HepG2 (cell line): Measurements from ENCODE around the gene GPC3. TPM values are rescaled to one million over a fixed set of nuclear protein-coding genes. Genes with fewer than 3 reads are reported as not detected.

Experiments
- ATF7-NPFF ChIP-seq: sonication (generic); formaldehyde crosslinking; IDR thresholded peaks from 2 replicates; pipeline ENCODE4 v1.8.1; 2023; ENCODE audit warnings: mild to moderate bottlenecking, low read depth, missing genetic modification reagents, moderate library complexity
- CHD4 ChIP-seq: fragments of 200-600 bp; sonication (generic); IDR thresholded peaks from 2 replicates; pipeline ENCODE4 v1.7.0; 2017; ENCODE audit warnings: mild to moderate bottlenecking, low read length, borderline replicate concordance
- DR1 ChIP-seq: sonication (generic); formaldehyde crosslinking; IDR thresholded peaks from 2 replicates; pipeline ENCODE4 v1.8.0; 2021; ENCODE audit warnings: mild to moderate bottlenecking, missing genetic modification reagents, inconsistent platforms
- DRAP1 ChIP-seq: IDR thresholded peaks from 2 replicates; pipeline ENCODE4 v1.6.1; 2016; ENCODE audit warnings: missing genetic modification reagents, missing compliant biosample characterization
- FOXA1 ChIP-seq, 2 experiments: fragments of 450-650 bp in 1 of 2; sonication (generic) in 1 of 2; formaldehyde crosslinking in 1 of 2; IDR thresholded peaks; 2 replicates each; pipeline versions ENCODE4 v1.4.0 to v1.6.1; 2016 to 2020; ENCODE audit warnings: missing genetic modification reagents in 1 of 2
- HNF4G ChIP-seq, 2 experiments: sonication (generic) in 1 of 2; formaldehyde crosslinking in 1 of 2; IDR thresholded peaks; 2 replicates each; pipeline versions ENCODE4 v1.4.0 to v1.6.1; 2011 to 2020; ENCODE audit warnings: borderline replicate concordance in 2 of 2, low read depth in 2 of 2, mild to moderate bottlenecking in 2 of 2, low read length in 1 of 2, missing genetic modification reagents in 1 of 2, moderate library complexity in 1 of 2
- ISL2 ChIP-seq: sonication (generic); formaldehyde crosslinking; IDR thresholded peaks from 2 replicates; pipeline ENCODE4 v1.5.0; 2020; ENCODE audit warnings: missing genetic modification reagents
- JUN ChIP-seq: sonication (generic); formaldehyde crosslinking; IDR thresholded peaks from 2 replicates; pipeline ENCODE4 v1.4.0; 2020; ENCODE audit warnings: mild to moderate bottlenecking, missing genetic modification reagents
- KDM5B ChIP-seq: sonication (generic); formaldehyde crosslinking; IDR thresholded peaks from 2 replicates; pipeline ENCODE4 v1.4.0; 2020; ENCODE audit warnings: missing genetic modification reagents, mild to moderate bottlenecking, borderline replicate concordance
- MATR3 ChIP-seq: sonication (generic); formaldehyde crosslinking; IDR thresholded peaks from 2 replicates; pipeline ENCODE4 v1.4.0; 2020; ENCODE audit warnings: missing genetic modification reagents
- RCOR2 ChIP-seq: IDR thresholded peaks from 2 replicates; pipeline ENCODE4 v1.6.1; 2016; ENCODE audit warnings: missing biosample characterization, missing genetic modification reagents
- RFX5 ChIP-seq: IDR thresholded peaks from 2 replicates; pipeline ENCODE4 v1.6.1; 2011; ENCODE audit warnings: low read depth, low read length, improper control_type of control experiment
- SETDB1 ChIP-seq: sonication (generic); formaldehyde crosslinking; IDR thresholded peaks from 2 replicates; pipeline ENCODE4 v1.5.1; 2020; ENCODE audit warnings: missing genetic modification reagents, mild to moderate bottlenecking, borderline replicate concordance
- TBP ChIP-seq: sonication (generic); formaldehyde crosslinking; IDR thresholded peaks from 2 replicates; pipeline ENCODE4 v1.5.0; 2020; ENCODE audit warnings: missing genetic modification reagents
- UBTF ChIP-seq: sonication (generic); formaldehyde crosslinking; IDR thresholded peaks from 2 replicates; pipeline ENCODE4 v1.4.0; 2020; ENCODE audit warnings: mild to moderate bottlenecking, missing genetic modification reagents
- ZFP36L2 ChIP-seq: sonication (generic); formaldehyde crosslinking; IDR thresholded peaks from 2 replicates; pipeline ENCODE4 v1.4.0; 2020; ENCODE audit warnings: missing genetic modification reagents
- ZNF225 ChIP-seq: sonication (generic); formaldehyde crosslinking; IDR thresholded peaks from 2 replicates; pipeline ENCODE4 v1.4.0; 2020; ENCODE audit warnings: mild to moderate bottlenecking, missing genetic modification reagents
- ZNF354B ChIP-seq: sonication (generic); formaldehyde crosslinking; IDR thresholded peaks from 2 replicates; pipeline ENCODE4 v1.8.0; 2022; ENCODE audit warnings: mild to moderate bottlenecking, missing genetic modification reagents
- ZNF772 ChIP-seq: sonication (generic); formaldehyde crosslinking; IDR thresholded peaks from 2 replicates; pipeline ENCODE4 v1.5.0; 2020; ENCODE audit warnings: mild to moderate bottlenecking, missing genetic modification reagents
- ZNF773 ChIP-seq: sonication (generic); formaldehyde crosslinking; IDR thresholded peaks from 2 replicates; pipeline ENCODE4 v1.4.0; 2020; ENCODE audit warnings: missing genetic modification reagents, borderline replicate concordance
- ZNF776 ChIP-seq: sonication (generic); formaldehyde crosslinking; IDR thresholded peaks from 2 replicates; pipeline ENCODE4 v1.4.0; 2020; ENCODE audit warnings: mild to moderate bottlenecking, missing genetic modification reagents
- ZSCAN31 ChIP-seq: sonication (generic); formaldehyde crosslinking; IDR thresholded peaks from 2 replicates; pipeline ENCODE4 v1.5.0; 2020; ENCODE audit warnings: low read depth, mild to moderate bottlenecking, missing genetic modification reagents
- polyA plus RNA-seq, 8 experiments: library from polyadenylated mRNA; depleted of rRNA in 3 of 8; stranded (reverse) in 7 of 8; unstranded in 1 of 8; fragments of >200 nt; fragmentation: Illumina TruSeq in 4 of 8; extraction: Trizol in 4 of 8; gene quantifications; 2 replicates each; pipeline versions ENCODE4 v1.2.1 to v1.2.3, GENCODE V29; 2011 to 2016; ENCODE audit warnings: low read depth in 4 of 8, missing spikeins in 1 of 8, mixed read lengths in 1 of 8; ENCODE audit not compliant: insufficient read depth in 1 of 8
- total RNA-seq, 5 experiments: library from RNA; depleted of rRNA; stranded (reverse); fragments of >200 nt; fragmentation: Illumina TruSeq; extraction: Trizol; gene quantifications; 2 replicates each; pipeline ENCODE4 v1.2.3, GENCODE V29; 2016; ENCODE audit warnings: low read depth in 1 of 5
- TF ChIP-seq, protein P1 (sequence below): sonication (generic); formaldehyde crosslinking; IDR thresholded peaks from 2 replicates; pipeline ENCODE4 v1.8.0; 2022; ENCODE audit warnings: missing genetic modification reagents, mild to moderate bottlenecking, moderate library complexity, borderline replicate concordance
- TF ChIP-seq, protein P2 (sequence below): sonication (generic); formaldehyde crosslinking; conservative IDR thresholded peaks from 2 replicates; pipeline ENCODE4 v1.4.0; 2020; ENCODE audit warnings: missing genetic modification reagents

GPC3 gene
- total and polyA plus RNA-seq, 2 of the 13 experiments (the other 11 are each of a cell fraction or from before 2014, with no cell fraction given) = 1,799 to 3,263 TPM

GRCh38 chrX:134019567-134020206, 34.3 kb upstream of the GPC3 start (continued):
- TF ChIP-seq ZNF225 (no peak), ZFP36L2 (no peak), DRAP1 (CRISPR knock-in tag) (peak; percentile 81), DR1 (CRISPR knock-in tag) (no peak), ZNF773 (no peak), MATR3 (no peak), ATF7-NPFF (no peak), RFX5 (no peak), FOXA1 (IDR thresholded peaks at IDR 0.05) (no peak), FOXA1 (CRISPR knock-in tag; IDR thresholded peaks at IDR 0.05) (no peak), UBTF (CRISPR knock-in tag) (no peak), ISL2 (CRISPR knock-in tag) (peak; percentile 86), KDM5B (CRISPR knock-in tag) (no peak), CHD4 (peak; percentile 88; the same call in 1 of the 2 replicates), TBP (CRISPR knock-in tag) (no peak), ZNF772 (no peak), ZNF776 (CRISPR knock-in tag) (no peak), ZSCAN31 (no peak), JUN (CRISPR knock-in tag) (no peak), HNF4G (IDR thresholded peaks at IDR 0.05; ENCODE audit: borderline replicate concordance, low read depth, low read length) (peak; percentile 34; the same call in 1 of the 2 replicates), HNF4G (CRISPR knock-in tag; IDR thresholded peaks at IDR 0.05; ENCODE audit: borderline replicate concordance, low read depth) (no peak), SETDB1 (no peak), RCOR2 (CRISPR knock-in tag) (peak; percentile 51; the same call in 1 of the 2 replicates), ZNF354B (CRISPR knock-in tag) (no peak)
- TF ChIP-seq, protein P1, sequence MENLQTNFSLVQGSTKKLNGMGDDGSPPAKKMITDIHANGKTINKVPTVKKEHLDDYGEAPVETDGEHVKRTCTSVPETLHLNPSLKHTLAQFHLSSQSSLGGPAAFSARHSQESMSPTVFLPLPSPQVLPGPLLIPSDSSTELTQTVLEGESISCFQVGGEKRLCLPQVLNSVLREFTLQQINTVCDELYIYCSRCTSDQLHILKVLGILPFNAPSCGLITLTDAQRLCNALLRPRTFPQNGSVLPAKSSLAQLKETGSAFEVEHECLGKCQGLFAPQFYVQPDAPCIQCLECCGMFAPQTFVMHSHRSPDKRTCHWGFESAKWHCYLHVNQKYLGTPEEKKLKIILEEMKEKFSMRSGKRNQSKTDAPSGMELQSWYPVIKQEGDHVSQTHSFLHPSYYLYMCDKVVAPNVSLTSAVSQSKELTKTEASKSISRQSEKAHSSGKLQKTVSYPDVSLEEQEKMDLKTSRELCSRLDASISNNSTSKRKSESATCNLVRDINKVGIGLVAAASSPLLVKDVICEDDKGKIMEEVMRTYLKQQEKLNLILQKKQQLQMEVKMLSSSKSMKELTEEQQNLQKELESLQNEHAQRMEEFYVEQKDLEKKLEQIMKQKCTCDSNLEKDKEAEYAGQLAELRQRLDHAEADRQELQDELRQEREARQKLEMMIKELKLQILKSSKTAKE (CRISPR knock-in tag) = no peak
- TF ChIP-seq, protein P2, sequence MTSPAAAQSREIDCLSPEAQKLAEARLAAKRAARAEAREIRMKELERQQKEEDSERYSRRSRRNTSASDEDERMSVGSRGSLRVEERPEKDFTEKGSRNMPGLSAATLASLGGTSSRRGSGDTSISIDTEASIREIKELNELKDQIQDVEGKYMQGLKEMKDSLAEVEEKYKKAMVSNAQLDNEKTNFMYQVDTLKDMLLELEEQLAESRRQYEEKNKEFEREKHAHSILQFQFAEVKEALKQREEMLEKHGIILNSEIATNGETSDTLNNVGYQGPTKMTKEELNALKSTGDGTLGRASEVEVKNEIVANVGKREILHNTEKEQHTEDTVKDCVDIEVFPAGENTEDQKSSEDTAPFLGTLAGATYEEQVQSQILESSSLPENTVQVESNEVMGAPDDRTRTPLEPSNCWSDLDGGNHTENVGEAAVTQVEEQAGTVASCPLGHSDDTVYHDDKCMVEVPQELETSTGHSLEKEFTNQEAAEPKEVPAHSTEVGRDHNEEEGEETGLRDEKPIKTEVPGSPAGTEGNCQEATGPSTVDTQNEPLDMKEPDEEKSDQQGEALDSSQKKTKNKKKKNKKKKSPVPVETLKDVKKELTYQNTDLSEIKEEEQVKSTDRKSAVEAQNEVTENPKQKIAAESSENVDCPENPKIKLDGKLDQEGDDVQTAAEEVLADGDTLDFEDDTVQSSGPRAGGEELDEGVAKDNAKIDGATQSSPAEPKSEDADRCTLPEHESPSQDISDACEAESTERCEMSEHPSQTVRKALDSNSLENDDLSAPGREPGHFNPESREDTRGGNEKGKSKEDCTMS (CRISPR knock-in tag) = no peak
